Lower leg skin (tissue), 4 donors: Measurements from ENCODE around the gene FGFR2. TPM values are rescaled to one million over a fixed set of nuclear protein-coding genes. Genes with fewer than 3 reads are reported as not detected.
A peak's percentile ranks its signal among the peaks of the same experiment; 100 is the strongest.

Experiments
- DNase-seq, 2 donors: peaks; one replicate each; pipeline ENCODE4 v3.0.0-alpha.2; 2019; ENCODE audit warnings: low spot score in 2 of 2
- H3K4me3 ChIP-seq: fragments of 200-600 bp; sonication (generic); 2 replicates; pipeline ENCODE4 v1.5.1; 2017; ENCODE audit warnings: mild to moderate bottlenecking, low read depth; ENCODE audit not compliant: poor library complexity, severe bottlenecking
- POLR2A ChIP-seq, 2 donors: fragments of 450-650 bp; IDR thresholded peaks; one replicate each; pipeline ENCODE4 v1.6.1; 2016 to 2017; ENCODE audit warnings: antibody characterized with exemption in 2 of 2, mild to moderate bottlenecking in 1 of 2, moderate library complexity in 1 of 2
- WGBS, 2 donors: methylation state at CpG; one replicate each; pipeline ENCODE4 v1.1.5; 2018; 5-methylcytosine and 5-hydroxymethylcytosine counted together
- intact Hi-C: fragments of 100-400 bp; cut with DNase I; formaldehyde crosslinking; loops from one replicate; pipeline ENCODE4 v1.15.0; 2023; ENCODE audit warnings: low total_unique reads
- total RNA-seq, 4 donors: library from RNA; depleted of rRNA; stranded (reverse); fragments of >200 nt; gene quantifications; one replicate each; pipeline ENCODE4 v1.1.0, GENCODE V29; 2016
- TF ChIP-seq, protein P1 (sequence below), 3 donors: fragments of 450-650 bp; IDR thresholded peaks; one replicate each; pipeline ENCODE4 v1.5.1; 2016; ENCODE audit warnings: antibody characterized with exemption in 3 of 3, mild to moderate bottlenecking in 3 of 3, moderate library complexity in 2 of 3

The FGFR2 gene
- total RNA-seq, 4 donors from 2014 or later, result 123 to 179 (median 148) TPM

GRCh38 chr10:121627876-121628581, 29.8 kb upstream of the FGFR2 start:
- no peak overlapping the region for H3K4me3 ChIP-seq
- TF ChIP-seq POLR2A (IDR thresholded peaks at IDR 0.05), result no peak
- TF ChIP-seq, protein P1, sequence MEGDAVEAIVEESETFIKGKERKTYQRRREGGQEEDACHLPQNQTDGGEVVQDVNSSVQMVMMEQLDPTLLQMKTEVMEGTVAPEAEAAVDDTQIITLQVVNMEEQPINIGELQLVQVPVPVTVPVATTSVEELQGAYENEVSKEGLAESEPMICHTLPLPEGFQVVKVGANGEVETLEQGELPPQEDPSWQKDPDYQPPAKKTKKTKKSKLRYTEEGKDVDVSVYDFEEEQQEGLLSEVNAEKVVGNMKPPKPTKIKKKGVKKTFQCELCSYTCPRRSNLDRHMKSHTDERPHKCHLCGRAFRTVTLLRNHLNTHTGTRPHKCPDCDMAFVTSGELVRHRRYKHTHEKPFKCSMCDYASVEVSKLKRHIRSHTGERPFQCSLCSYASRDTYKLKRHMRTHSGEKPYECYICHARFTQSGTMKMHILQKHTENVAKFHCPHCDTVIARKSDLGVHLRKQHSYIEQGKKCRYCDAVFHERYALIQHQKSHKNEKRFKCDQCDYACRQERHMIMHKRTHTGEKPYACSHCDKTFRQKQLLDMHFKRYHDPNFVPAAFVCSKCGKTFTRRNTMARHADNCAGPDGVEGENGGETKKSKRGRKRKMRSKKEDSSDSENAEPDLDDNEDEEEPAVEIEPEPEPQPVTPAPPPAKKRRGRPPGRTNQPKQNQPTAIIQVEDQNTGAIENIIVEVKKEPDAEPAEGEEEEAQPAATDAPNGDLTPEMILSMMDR (IDR thresholded peaks at IDR 0.05), result no peak
- intact Hi-C loops, result no loop called here
- 24 to 27% methylated on average over 15 of the region's 15 CpGs for WGBS, 2 donors
- no peak for DNase-seq

DNA sequence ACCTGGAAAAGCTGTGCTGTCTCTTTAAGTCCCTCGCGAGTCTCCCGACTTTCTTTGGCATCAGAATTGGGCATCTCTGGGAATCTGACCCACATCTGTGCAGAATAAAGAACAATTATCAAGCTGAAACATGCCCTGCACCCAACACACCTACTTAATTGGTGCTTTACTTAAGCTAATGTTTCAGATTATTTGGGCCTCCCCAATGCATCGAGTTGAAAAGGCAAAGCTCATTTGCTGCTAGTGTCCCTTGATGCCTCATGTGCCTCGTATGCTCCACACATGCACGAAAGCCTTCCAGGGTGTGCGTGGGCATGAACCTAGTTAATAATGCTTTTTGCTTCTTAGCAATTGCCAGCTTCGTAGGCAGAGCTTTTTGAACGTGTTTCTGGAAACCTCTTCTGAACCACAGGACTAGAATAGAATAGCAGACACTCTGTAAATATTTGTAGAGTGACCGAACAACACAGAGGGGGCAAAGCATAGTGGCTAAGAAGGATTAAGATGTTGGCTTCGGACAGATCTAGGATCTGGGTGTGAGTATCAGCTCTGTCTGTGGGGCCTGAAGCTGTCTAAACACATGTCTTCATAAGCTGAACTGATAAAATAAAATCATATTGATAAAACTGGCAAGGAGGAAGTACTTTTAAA, 26.7 kb upstream of the FGFR2 start:
- no peak overlapping the region for H3K4me3 ChIP-seq
- peak in 1 of 2 donors; percentile 34 for DNase-seq
- intact Hi-C loops, result no loop called here
- TF ChIP-seq, protein P1 (IDR thresholded peaks at IDR 0.05), result no peak
- no peak for TF ChIP-seq POLR2A (IDR thresholded peaks at IDR 0.05)
- 30 to 33% methylated on average over 11 of the region's 11 CpGs for WGBS, 2 donors

GRCh38 chr10:121618906-121619305, 20.7 kb upstream of the FGFR2 start:
- no peak overlapping the region for H3K4me3 ChIP-seq
- DNase-seq, result no peak
- intact Hi-C loops, result no loop called here
- WGBS, 2 donors, result 89 to 93% methylated on average over 2 of the region's 2 CpGs
- TF ChIP-seq POLR2A (IDR thresholded peaks at IDR 0.05), result no peak
- TF ChIP-seq, protein P1 (IDR thresholded peaks at IDR 0.05), result no peak

DNA sequence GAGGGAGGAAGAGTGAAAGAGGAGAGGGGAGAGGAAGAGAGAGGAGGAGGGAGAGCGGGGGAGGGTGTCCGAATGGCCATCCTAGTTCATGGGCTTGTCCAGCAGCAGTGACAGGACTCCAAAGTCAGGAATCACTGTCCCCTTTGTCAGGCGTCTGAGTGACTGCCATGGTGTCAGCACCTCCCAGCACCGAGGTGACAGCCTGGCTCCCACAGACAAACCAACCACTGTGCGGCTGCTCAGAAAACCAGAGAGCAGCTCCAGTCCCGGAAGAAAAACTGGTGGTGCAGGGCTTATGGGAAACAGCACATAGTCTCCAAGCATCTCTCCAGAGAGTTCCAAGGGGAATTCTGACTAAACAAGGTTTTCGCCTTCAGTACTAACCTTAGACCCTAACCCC, 18.9 kb upstream of the FGFR2 start:
- intact Hi-C loops, result no loop called here
- H3K4me3 ChIP-seq, result no peak overlapping the region
- no peak for DNase-seq
- TF ChIP-seq, protein P1 (IDR thresholded peaks at IDR 0.05), result no peak
- TF ChIP-seq POLR2A (IDR thresholded peaks at IDR 0.05), result no peak
- WGBS, 2 donors, result 74 to 85% methylated on average over 7 of the region's 7 CpGs

DNA sequence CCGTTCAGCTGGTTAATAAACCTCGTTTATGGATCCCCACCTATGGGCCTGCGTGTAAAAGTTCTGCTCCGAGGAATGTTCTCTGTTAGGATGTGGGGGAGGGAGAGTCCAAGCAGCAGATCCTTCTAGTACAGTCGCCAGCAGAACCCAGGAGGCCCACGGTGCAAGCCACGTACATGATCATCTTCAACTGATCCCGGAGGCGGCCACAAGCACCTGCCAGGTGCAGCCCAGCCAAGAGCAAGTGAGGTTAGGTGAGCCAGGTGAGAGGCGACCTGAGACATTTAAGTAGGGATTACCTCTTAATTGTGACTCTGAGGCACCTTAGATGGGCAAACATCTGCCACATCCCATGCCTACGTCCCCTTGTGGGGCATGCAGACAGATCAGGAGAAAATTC, 18.0 kb upstream of the FGFR2 start:
- H3K4me3 ChIP-seq, result no peak overlapping the region
- intact Hi-C loops, result no loop called here
- TF ChIP-seq, protein P1 (IDR thresholded peaks at IDR 0.05), result no peak
- no peak for TF ChIP-seq POLR2A (IDR thresholded peaks at IDR 0.05)
- 79 to 83% methylated on average over 11 of the region's 11 CpGs for WGBS, 2 donors
- DNase-seq, result no peak
